HG03025 (cell line): ENCODE results near the gene FYN.

Experiments used
- ATAC-seq: cut with Tn5 transposase; IDR thresholded peaks from one replicate; pipeline ENCODE4 v1.9.1; 2021; ENCODE audit warnings: mild to moderate bottlenecking, moderate library complexity; ENCODE audit not compliant: unreplicated experiment, low FRiP score

FYN gene

GRCh38 chr6:111857674-111858337 is 15.4 kb downstream of the FYN start:
- ATAC-seq, result no peak

DNA sequence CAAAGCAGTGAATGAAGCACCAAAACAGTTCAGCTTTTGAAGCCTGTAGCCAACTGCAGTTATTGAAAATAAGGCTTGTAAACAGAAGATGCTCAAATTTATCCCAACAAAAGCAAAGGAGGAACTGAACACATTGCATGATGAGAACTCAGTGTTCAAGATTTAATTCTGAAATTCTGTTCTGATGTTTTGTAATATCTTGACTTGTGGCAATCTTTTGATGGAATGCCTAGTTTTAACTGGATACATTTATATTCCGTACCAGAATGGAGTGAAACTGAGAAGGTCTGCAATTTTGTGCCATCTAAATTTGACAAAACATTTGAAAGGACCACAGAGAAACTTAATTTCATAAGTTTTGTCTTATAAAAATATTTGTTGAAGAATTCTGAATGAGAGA is 17.5 kb downstream of the FYN start:
- no peak for ATAC-seq

- ATAC-seq, result no peak
Measured at GRCh38 chr6:111854683-111855082, 18.6 kb downstream of the FYN start.

DNA sequence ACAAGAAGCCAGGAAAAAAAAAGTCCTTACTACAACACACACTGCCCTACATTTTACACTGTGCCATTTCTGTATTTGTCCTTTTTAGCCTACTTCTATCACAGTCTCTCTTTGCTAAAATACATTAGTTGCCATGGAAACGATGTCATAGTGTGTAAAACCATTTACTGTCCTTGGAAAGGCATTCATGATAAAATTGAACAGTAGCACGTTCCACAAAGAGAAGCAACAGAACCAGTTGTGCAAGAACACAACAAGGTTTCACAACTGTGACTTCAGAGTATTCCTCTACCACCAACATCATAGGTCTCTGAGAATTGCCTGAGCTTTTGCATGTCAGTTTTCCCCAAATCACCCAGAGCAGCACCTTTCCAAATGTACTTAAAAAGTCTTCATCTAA is 20.5 kb downstream of the FYN start:
- no peak for ATAC-seq

DNA sequence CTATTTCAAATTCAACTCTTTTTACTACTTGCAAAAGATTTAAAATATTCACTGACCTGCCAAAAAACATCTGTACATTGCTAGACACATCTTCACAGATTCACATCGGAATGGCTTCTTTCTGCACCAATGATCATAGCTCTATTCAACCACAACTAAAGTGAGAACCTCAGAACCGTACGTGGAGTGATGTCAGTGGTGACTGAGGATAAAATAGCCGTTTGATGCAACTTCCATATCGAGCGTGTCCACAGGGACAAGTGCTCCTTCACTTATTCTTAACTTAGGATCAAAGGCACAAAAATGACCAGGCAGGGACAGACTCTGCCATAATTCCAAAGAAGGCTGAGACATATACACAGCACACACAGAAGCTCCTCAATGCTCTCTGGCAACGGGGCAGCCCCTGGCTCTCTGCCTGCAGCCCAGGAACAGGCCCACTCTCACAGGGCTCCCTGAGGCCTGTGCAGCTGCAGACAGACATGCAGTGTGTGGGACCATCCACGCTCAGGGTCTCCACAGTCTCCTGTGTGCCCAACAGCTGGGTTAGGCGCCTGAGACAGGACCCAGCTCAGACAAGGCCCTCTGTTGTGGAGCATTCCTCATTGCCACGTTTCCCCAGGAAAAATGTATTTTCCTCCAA is 22.8 kb downstream of the FYN start:
- no peak for ATAC-seq

DNA sequence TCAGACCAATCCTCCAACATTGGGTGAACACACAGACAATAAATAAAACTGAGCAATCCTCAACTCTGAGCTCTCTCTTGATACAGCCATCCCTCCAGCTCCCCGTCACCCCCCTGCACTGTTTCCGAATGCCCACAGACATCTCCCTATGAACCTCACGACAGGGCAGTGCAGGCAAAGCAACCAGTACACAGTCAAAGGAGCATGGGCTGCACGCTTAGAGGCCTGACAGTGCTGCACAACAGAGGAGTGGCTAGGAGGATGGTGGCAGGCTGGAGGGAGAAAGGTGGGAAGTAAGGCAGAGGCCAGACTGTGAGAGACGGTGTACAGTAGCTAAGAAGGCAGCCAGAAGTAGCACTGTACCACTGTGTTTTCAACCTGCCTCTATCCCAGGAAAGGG is 24.0 kb downstream of the FYN start:
- no peak for ATAC-seq

- no peak for ATAC-seq
Measured at GRCh38 chr6:111848262-111848812, 24.9 kb downstream of the FYN start.

DNA sequence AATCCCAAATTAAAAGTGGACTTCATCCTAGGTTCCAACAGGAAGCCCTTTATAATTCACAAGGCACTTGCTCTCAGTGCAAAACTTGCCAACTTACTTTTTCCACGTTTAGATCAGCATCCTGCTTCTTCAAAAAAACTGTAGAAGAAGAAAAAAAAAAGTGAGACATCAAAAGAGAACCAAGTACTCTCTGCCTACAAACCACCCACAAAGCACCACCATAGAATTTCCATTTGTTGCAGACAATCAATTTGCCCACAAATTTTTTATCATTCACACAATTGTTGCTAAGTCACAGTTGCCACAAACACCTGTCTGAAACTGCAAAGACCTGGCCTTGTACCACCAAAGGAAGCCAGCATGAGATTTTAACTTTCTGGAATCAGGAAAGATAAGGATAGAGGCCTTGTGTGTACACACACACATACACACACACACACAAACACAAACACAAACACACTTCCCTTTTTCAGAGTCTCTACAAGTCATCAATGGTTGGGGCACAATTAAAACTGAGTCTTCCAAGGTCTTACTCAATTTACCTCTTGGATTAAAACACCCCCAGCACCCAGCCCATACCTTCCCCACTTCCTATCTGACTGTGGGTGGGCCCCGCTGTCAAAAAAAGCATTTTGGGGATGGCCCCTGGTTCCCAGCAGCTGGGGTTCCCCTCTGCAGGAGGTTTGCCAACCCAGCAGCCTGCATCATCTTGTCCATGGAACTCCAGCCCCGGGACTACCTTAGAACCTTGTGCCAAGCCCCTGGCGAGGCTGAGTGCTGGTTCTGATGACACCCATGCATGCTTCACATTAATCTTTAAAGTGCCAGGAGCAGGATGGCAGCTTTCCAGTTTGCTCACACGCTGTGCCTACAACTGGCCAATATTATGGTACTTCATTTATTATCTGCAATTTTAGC is 26.5 kb downstream of the FYN start:
- ATAC-seq, result no peak

DNA sequence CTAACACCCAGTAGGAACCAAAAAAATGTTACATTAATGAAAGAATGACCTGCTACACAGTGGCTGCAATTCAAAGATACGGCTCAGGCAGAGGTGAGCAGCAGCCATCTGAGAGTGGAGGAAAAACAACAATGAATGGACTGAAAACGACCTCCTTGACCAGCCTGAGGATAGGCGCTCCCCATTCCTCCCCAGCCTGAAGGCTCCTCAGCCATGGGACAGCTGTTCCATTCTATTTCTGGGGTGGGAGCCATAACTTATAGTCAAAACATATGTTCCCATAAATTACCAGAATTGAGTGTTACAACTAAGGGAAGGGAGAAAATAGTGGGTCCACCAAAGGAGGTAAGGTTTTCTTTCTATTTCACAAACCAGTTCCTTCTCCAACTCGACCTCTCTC is 27.2 kb downstream of the FYN start:
- ATAC-seq, result no peak

DNA sequence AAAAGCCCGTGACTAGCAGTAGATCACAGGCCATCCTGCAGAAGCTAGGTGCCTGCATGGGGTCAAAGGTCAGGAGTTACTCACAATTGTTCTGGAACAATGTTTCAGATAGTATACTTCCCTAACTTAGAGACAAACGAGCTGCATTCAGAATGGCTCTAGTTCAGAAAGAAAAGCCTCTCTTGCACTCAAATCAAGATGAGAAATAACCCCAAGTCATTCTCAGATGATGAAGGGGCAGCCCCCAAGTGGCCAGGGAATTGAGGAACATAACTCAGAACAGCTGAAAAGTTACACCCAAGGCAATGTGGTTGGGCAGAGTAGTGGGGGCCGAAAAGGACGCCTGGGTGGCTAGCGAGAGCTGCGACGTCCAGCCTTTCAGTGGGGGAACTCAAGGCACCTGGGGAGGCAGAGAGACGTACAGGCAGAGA is 27.8 kb downstream of the FYN start:
- peak; percentile 32 for ATAC-seq

- ATAC-seq, result no peak
Measured at GRCh38 chr6:111844921-111845320, 28.3 kb downstream of the FYN start.

DNA sequence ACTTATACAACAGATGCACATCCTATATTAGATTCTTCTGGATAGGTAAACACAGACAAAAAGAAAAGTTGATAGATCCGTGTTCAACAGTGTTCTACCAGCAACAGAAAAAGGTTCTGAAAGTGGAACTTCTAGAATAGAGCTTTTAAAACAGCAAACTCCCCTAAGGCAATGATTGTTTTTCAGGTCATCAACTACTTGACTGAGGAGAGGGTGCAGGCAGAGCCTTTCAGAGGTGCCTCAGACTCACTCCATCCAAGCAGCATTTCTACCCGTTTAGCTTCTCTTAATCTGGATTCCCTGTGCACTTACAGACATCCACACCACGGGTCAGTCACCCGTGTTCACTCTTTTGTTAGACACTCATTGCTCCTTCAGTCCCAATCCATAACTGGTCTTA is 28.9 kb downstream of the FYN start:
- ATAC-seq, result peak; percentile 78

GRCh38 chr6:111843347-111844147 is 29.7 kb downstream of the FYN start:
- no peak for ATAC-seq

DNA sequence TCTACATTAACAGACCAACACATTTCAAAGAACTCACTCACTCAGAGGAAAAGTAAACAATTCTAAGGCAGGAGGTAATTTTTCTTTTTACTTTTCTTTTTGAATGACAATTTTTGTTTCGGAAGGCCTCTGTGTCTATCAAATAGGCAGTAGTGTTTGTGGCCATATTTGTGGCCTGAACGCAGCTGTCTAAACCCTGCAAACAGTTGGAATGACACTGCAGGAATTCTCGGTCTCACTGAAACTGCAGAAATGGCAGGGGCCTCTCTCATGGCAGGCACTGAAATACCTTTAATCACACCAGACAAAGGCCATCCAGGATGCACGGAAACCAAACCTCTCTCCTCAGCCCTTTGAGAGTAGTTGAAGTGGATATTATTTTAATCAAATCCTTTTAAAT is 30.4 kb downstream of the FYN start:
- no peak for ATAC-seq

GRCh38 chr6:111842271-111842822 is 30.9 kb downstream of the FYN start:
- ATAC-seq, result no peak

DNA sequence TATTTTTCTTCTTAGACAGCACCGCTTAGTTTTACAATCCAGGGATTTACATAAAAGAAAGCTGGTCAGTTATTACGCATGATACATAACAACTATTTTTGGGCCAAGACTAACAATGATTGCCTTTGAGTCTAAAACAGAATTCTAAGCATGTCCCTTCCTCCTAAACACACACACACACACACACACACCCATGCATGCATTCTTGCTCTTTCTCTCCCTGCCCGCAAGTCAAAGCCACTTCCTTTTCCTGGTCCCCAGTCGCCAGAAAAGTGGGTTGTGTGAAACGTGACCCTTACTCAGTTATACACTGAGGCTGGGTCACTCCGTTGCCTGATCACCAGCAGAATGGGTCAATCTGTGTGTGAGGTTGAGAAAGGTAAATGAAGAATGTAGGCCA is 31.4 kb downstream of the FYN start:
- no peak for ATAC-seq

- ATAC-seq, result no peak
Measured at GRCh38 chr6:111840803-111841202, 32.4 kb downstream of the FYN start.

- ATAC-seq, result no peak
Measured at GRCh38 chr6:111838749-111839484, 34.3 kb downstream of the FYN start.
